ENCODE measurements around the gene ZNF428.
A peak's percentile ranks its signal among the peaks of the same experiment; 100 is the strongest.

ZNF428 gene

GRCh38 chr19:43581467-43581866, 38.0 kb downstream of the ZNF428 start:
- Histone ChIP-seq H3K9me3 (ENCODE audit: control insufficient read depth, insufficient read depth, low read length) (no peaks in the 10 kb centered on the region), H3K79me2 (ENCODE audit: control insufficient read depth, low read length) (no peaks in the 10 kb centered on the region), H3K36me3 (ENCODE audit: control insufficient read depth, low read length) (no peaks in the 10 kb centered on the region; the same call in 1 of the 2 replicates), H3K4me1 (ENCODE audit: control insufficient read depth, low read length) (peaks cover 43% of the 10 kb centered on the region), H3K27ac (ENCODE audit: low read depth, low read length) (no peak overlapping the region), H3K4me2 (ENCODE audit: low read length) (peak overlapping the region; percentile 46), H4K20me1 (ENCODE audit: control insufficient read depth, insufficient read depth, low read depth, low read length) (no peaks in the 10 kb centered on the region), H3K9me2 (replicated peaks; ENCODE audit: control insufficient read depth, low read length) (no peaks in the 10 kb centered on the region), H3K4me3 (ENCODE audit: low read length) (0 out of 2 replicates have a peak overlapping the region, but pooled peaks have one; percentile 8), H3K27me3 (ENCODE audit: control insufficient read depth, low read length) (peaks cover 8% of the 10 kb centered on the region; the same call in 1 of the 2 replicates), H3F3A (ENCODE audit: control insufficient read depth, insufficient read depth) (peaks cover 10% of the 10 kb centered on the region)
- TF ChIP-seq EZH2phosphoT487 (IDR thresholded peaks at IDR 0.05; ENCODE audit: borderline replicate concordance, low read length) (no peak), CTCF (IDR thresholded peaks at IDR 0.05; ENCODE audit: low read depth, low read length, poor library complexity, severe bottlenecking) (no peak)

GRCh38 chr19:43578787-43579186, 40.6 kb downstream of the ZNF428 start:
- Histone ChIP-seq H4K20me1 (ENCODE audit: control insufficient read depth, insufficient read depth, low read depth, low read length) (no peaks in the 10 kb centered on the region), H3K27me3 (ENCODE audit: control insufficient read depth, low read length) (peaks cover 8% of the 10 kb centered on the region; the same call in 1 of the 2 replicates), H3F3A (ENCODE audit: control insufficient read depth, insufficient read depth) (peaks cover 6% of the 10 kb centered on the region), H3K9me2 (replicated peaks; ENCODE audit: control insufficient read depth, low read length) (no peaks in the 10 kb centered on the region), H3K4me1 (ENCODE audit: control insufficient read depth, low read length) (peaks cover 44% of the 10 kb centered on the region), H3K79me2 (ENCODE audit: control insufficient read depth, low read length) (peaks cover 12% of the 10 kb centered on the region), H3K36me3 (ENCODE audit: control insufficient read depth, low read length) (peaks cover 8% of the 10 kb centered on the region; the same call in 1 of the 2 replicates), H3K27ac (ENCODE audit: low read depth, low read length) (no peak overlapping the region), H3K4me2 (ENCODE audit: low read length) (no peak overlapping the region), H3K9me3 (ENCODE audit: control insufficient read depth, insufficient read depth, low read length) (no peaks in the 10 kb centered on the region), H3K4me3 (ENCODE audit: low read length) (no peak overlapping the region)
- TF ChIP-seq EZH2phosphoT487 (IDR thresholded peaks at IDR 0.05; ENCODE audit: borderline replicate concordance, low read length), result no peak

- Histone ChIP-seq H3K9me2 (replicated peaks; ENCODE audit: control insufficient read depth, low read length) (no peaks in the 10 kb centered on the region), H3K36me3 (ENCODE audit: control insufficient read depth, low read length) (peaks cover 17% of the 10 kb centered on the region), H3K27ac (ENCODE audit: low read depth, low read length) (no peak overlapping the region), H3K4me3 (ENCODE audit: low read length) (peak overlapping the region; percentile 57), H3K79me2 (ENCODE audit: control insufficient read depth, low read length) (peaks cover 22% of the 10 kb centered on the region), H3K4me2 (ENCODE audit: low read length) (peak overlapping the region; percentile 59), H3K9me3 (ENCODE audit: control insufficient read depth, insufficient read depth, low read length) (no peaks in the 10 kb centered on the region), H3F3A (ENCODE audit: control insufficient read depth, insufficient read depth) (no peaks in the 10 kb centered on the region), H4K20me1 (ENCODE audit: control insufficient read depth, insufficient read depth, low read depth, low read length) (no peaks in the 10 kb centered on the region), H3K4me1 (ENCODE audit: control insufficient read depth, low read length) (peaks cover 20% of the 10 kb centered on the region), H3K27me3 (ENCODE audit: control insufficient read depth, low read length) (peaks cover 8% of the 10 kb centered on the region; the same call in 1 of the 2 replicates)
- TF ChIP-seq CTCF (IDR thresholded peaks at IDR 0.05; ENCODE audit: low read depth, low read length, poor library complexity, severe bottlenecking) (no peak), EZH2phosphoT487 (IDR thresholded peaks at IDR 0.05; ENCODE audit: borderline replicate concordance, low read length) (no peak)
Observed at GRCh38 chr19:43575955-43576878, 43.2 kb downstream of the ZNF428 start.
